ENCODE data around the gene CAMK2B.
A peak's percentile ranks its signal among the peaks of the same experiment; 100 is the strongest.

The CAMK2B gene

DNA sequence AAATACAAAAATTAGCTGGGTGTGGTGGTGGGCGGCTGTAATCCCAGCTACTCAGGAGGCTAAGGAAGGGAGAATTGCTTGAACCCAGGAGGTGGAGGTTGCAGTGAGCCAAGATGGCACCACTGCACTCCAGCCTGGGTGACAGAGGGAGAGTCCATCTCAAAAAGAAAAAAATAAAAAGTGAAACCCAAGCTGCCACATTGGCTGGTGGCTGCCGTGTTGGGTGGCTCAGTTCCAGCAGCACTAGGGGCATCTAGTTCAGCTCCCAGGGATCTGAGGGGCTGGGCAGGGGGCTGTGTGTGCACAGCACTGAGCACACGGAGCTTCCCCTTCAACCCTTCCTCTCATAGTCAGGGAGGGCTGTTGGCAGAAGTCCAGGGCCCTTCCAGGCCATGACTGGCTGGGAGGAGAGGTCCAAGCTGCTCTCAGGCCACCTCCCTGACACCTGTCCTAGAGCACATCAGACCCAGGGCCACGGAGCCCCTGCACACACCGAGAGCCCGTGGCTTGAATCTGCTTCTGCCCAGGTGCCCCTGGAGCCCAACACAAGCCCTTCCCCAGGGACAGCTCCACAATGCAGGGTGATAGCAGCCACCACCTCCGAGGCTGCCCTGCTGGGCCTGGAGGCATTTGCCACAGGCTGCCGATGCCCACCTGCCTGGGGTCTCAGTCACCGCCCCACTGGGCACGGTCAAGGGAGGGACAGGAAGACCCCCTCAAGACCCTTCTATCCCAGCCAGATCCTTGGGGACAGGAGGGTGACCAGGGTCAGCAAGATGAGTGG lies 77.3 kb downstream of the CAMK2B start:
- no peak for DNase-seq

DNA sequence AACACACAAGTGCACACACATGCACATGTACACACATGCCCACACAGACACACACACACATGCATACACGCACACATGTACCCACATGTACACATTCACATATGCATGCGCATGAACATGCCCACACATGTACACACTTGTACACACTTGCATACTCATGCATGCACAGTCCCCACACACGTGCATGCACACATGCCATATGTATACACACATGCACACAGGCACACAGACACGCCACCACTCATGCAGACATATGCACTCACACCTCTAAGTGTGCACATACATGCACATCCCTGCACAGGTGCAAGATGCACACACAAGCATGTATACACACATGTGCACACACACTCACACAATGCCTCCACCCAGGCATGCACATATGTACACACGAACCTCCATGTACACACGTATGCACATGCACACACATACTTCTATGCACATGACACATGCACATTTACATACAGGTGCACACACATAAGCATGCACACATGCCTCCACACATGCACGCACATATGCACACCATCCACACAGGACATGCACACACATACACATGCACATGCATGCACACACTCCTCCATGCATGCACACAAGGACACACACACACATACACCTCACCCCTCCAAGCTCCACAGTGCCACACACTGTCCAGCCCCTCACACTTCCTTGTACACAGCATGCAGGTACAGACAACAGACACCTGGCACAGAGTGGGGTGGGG lies 78.8 kb downstream of the CAMK2B start:
- no peak for DNase-seq

DNA sequence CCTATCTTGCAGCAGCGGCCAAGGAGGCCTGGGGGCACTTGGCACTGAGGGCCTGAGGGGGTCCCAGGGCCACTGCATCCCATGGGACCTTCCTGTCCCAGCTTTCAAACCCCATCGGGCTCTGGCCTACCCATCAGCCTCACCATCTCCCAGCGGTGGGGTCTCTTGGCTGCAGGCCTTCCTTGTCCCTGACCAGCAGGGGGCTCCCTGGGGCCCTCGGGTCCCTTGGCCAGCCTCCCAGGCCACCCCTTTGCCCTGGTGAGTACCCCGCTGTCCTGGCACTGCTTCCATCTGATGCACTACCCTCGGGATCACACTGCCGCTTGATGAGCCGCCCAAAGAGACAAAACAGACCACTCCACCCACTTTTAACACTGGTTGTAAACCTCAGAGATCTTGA lies 81.1 kb downstream of the CAMK2B start:
- no peak for DNase-seq

DNA sequence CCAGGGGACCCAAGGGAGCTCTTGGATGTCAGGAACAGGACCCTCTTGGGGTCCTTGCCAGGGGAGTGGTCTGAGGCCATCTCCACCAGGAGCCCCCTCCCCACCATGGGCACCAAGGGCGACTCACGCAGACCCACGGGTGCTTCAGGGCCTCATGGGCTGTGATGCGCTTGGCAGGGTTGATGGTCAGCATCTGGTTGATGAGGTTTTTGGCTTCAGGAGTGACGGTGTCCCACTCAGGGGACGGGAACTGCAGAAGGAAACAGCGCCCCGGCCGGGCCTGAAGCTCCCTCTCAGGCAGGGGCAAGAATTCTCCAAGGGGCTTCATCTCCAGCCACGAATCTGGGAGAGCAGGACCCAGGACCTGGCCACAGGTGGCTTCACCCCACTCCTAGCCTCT lies 83.3 kb downstream of the CAMK2B start:
- no peak for DNase-seq

DNA sequence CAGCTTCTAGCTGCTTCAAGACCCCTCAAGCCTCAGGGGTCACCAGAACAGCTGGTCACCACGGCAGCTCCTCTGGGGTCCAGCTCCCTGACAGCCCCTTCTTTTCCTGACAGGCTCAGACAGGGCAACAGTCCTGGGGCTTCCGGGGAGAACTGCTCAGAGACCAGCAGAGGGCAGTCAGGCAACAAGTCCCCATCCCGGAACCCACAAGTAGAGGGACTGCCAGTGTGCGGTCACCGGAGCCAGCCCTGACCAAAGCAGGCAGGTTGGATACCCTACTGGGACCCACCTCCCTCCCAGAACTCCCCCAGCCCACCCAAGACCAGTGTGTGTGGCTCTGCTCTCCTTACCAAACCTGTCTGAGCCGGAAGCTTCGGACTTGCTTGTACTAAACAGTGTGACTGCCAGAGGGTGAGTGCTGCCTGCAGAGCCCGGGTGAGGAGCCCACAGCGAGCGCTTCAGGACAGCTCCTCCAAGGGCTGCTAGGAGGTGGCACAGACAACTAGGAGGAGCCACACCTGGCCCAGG lies 84.3 kb downstream of the CAMK2B start:
- DNase-seq, result peak; percentile 47

DNA sequence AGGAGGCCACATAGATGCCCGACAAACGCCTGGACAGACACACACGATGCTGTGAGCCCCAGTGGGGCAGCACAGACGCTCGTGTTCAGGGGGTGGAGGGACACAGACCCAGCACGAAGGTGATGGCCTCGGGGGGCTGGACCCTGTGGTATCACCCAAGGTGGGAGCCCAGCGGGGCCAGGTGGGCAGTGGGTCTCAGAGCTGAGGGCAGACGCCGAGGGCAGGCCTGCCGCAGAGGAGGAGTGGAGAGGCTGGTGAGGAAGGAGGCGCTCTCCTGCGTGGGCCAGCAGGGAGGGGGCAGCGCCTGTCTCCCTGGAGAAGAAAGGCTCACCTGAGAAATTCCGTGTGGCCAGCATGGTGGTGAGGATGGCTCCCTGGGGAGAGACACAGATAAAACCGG lies 85.0 kb downstream of the CAMK2B start:
- no peak for DNase-seq

DNA sequence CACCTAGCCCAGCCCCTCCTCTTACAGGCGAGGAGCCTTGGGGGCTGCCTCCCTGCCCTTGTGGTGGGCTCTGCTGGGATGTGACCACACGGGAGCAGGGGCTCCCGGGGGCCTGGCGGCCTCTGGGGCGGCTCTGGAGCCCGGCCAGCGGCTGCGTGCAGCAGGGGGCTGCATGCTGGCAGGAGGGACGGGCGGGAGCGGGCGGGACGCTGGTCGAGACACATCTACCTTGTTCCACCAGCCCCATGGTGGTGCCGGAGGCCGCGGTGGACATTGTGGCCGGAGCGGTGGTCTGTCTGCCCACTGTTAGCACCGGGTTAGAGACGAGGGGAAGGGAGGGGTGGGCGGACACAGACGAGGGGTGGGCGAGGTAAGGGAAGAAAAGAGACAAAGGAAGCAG lies 86.0 kb downstream of the CAMK2B start:
- DNase-seq, result no peak

DNA sequence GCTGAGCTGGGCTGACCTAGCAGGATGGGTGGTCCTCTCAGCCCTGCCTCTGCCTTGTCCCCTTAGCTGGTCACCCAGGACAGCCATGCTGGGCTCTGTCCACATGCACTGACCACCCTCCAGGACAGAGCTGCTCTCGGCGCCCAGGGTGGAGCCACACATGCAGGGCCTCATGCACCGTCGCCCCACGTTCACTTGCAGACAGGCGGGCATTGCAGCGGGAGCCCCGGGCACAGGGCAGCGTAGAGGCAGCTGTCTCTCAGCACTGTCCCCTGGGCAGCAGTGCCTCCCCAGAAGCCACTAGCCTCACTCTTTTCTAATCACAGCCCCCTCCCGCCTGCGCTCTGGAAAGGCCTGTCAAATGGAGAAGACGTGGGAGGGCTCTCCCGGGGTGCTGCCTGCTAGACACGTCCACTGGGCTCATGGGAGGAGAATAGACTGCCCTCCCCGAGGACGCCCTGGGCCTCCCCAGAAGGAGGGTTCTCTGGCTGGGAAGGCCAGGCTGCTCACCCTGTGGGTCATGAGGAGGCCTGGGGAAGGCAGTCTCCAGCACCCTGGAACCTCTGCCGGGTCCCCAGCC lies 87.2 kb downstream of the CAMK2B start:
- DNase-seq, result no peak

DNA sequence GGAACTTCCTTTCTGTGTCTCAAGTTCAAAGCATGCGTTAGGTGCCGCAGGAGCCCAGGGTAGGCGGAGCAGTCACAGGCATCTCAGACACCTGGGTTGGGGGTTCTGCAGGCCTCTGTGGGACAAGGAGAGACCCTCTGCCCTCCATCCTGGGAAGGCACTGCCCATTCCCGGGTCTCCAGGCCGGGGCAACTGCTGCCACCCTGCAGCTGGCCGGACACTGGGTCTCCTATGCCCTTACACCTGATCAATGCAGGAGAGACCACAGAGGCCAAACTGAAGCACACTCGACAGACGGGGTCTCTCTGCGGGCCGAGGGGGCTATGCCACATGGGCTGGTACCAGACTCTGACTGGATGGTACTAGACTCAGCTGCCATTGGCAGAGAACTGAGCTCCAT lies 87.7 kb downstream of the CAMK2B start:
- DNase-seq, result no peak

DNA sequence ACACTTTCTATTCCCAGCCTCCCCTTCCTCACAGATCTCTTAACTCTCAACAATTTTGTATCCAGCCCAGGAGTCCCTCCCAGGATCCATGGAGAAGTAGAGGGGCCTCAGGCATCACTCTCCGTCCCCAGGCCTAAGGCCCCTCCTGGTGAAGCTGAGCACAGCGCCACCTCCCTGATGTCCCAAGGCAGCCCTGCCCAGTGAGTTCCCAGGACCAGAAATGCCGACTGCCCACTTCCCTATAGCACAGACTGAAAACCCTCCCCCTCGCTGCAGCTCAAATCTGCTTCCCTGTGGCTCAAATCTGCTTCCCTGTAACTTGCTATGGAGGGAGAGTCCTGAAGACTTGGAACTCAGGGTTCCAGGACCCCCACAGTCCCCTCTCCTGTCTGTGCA lies 89.1 kb downstream of the CAMK2B start:
- no peak for DNase-seq

DNA sequence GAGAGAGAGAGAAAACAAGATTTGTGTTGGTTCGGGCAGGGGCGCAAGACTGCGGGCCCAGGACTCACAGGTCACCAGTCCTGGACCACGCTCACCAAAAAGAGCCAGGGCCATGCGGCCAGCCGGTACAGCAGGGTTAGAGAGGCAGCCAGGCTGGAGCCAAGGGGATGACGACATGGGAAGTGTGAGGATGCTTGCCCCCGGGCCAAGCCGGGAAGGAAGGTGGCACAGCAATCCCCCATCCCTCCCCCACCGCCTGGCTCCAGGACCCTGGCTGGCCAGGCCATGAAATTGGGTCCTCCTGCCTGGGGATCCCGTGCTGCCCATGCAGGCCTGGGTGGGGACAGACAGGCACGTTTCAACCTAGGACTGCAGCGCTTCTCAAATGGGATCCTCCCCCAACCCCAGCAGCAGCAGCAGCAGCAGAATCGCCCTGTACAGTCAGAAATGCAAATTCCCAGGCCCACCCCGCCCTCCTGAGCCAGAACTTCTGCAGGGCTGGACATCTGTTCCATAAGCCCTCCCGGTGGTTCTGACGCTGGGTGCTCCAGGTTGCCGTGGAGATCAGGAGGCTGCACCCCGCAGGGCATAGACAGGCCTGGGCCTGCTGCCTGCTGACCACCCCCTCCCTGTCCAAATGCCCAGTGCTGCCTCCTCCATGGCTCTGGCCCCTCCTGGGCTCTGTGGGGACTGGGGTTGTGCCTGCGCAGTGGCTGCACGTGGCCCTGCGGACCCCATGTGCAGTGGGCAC lies 89.6 kb downstream of the CAMK2B start:
- DNase-seq, result no peak

DNA sequence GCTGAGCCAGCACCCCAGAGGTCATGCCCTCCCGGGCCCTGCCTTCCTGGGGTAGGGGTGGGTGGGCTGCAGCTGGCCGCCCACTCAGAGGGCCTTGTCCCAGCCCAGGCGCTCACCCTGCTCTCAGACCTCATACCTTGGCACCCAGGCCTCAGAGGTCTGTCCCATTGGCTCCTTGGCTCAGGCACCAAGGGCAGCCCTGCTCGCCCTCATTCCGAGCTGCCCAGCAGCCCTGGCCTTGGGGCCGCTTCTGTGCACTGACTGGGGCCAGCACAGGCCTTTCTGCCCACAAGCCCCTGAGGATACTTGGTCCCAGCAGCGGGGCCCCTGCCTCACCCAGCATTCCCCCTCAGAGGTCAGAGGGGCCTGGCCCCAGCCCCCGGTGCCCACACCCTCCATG lies 90.3 kb downstream of the CAMK2B start:
- no peak for DNase-seq

DNA sequence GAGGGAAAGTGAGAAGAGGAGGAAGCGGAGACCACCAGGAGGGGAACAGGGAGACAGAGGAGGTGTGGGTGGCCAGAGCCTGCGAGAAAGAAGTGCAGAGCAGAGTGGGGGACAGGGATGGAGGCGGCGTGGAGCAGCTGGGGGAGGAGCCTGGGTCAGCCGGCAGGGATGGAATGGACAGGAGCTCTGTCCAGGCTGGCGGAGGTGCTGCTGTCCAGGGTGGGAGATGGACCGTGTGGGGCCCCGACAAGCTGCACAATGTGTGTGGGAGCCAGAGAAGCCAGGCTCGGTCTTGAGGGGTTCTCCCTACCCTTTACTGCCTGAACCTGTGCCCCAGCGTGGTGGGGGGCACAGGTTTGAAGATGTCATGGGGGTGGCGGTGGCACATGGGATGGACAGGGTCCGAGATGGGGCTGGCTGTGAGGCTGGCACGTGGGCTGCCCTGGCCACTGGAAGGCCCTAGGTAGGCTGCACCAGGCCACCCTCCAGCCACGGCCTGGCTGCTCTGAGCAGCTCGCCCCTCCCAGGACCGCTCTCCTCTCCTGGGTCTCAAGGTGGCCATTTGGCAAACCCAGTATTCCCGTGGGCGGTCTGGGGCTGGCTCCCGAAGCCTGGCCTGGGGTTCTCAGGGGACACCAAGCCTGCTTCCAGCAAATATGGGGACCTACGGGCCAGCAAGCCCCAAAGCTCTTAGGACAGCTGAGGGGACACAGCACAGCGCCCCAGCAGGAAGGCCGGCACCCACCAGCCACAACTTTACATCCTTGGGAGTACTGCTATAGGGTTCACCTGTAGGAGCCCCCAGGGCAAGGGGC lies 92.3 kb downstream of the CAMK2B start:
- DNase-seq, result no peak

DNA sequence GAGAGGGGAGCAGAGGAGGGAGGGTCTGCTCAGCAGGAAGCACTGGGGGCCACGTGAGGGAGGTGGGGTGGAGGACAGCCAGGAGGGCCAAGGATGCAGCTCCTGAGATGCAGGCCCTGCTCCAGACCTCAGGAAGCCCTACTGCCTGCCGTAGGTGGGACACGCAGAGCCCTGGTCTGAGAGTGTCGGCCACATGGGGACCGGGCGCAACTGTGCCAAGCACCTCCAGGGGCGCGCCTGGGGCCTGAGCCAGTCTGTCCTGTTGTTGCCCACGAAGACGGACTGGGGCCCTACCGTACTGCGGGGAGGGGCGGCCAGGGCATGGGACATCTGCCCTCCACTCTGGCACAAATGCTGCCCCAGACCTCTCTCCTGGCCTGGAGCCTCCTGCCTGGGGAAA lies 93.0 kb downstream of the CAMK2B start:
- no peak for DNase-seq

DNA sequence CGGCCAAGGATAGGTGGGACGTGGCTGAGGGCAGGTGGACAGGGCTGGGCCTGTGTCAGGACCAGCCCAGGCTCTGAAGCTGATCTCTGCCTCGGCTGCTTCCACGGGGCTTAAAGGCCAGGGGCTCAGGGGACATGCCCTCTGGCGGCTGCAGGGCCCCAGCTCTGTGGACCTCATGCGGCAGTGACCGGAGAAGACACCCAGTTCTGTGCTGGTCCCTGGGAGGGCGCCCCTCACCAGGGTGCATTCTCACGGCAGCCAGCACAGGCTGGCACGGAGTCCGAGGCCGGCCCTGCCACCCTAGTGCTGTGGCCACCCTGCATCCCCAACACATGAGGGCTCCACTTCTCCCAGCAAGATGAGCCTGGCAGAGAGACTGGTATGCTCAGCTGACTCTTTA lies 94.3 kb downstream of the CAMK2B start:
- no peak for DNase-seq

DNA sequence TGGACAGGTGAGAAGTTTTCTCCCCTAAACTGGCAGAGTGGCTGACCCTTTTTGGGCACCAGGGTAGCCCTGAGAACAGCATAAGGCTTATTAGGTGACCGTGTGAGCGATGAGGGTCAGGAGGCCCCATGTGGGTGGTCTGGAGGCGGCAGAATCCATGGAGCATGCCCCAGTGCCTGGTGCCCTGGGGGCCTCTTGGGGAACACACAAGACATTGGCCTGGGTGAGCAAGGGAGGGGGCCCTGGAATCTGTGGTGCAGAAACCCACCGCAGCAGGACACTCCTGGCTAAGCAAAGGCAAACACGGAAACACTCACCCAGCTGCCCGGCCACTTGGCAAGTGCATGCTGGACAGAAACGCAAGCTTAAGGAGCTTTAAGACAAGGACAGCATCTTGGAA lies 95.1 kb downstream of the CAMK2B start:
- no peak for DNase-seq

DNA sequence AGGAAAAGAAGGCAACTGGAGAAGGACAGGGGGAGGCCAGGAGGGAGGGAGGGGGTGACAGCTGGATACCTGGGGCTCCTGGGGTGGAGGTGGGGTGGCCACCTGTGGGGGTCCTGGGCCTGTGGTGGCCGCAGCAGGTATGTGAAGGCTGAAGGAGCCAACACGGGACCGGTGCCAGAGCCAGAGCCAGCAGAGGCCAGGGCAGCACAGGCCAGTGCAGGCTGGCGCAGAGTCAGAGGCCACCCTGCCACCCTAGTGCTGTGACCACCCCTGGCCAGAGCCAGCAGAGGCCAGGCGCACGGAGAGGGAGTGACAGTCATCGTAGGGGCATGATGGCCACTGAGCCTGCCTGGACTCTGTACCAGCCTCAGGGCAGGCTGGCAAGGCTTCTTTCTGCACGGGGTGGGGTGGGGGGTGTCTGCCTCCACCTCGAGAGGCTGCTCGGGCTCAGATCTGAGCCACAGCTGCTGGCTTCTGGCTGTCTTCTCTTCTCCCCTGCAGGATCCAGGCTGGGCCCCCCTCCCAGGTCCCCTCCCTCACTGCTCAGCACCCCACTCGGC lies 95.8 kb downstream of the CAMK2B start:
- DNase-seq, result no peak

DNA sequence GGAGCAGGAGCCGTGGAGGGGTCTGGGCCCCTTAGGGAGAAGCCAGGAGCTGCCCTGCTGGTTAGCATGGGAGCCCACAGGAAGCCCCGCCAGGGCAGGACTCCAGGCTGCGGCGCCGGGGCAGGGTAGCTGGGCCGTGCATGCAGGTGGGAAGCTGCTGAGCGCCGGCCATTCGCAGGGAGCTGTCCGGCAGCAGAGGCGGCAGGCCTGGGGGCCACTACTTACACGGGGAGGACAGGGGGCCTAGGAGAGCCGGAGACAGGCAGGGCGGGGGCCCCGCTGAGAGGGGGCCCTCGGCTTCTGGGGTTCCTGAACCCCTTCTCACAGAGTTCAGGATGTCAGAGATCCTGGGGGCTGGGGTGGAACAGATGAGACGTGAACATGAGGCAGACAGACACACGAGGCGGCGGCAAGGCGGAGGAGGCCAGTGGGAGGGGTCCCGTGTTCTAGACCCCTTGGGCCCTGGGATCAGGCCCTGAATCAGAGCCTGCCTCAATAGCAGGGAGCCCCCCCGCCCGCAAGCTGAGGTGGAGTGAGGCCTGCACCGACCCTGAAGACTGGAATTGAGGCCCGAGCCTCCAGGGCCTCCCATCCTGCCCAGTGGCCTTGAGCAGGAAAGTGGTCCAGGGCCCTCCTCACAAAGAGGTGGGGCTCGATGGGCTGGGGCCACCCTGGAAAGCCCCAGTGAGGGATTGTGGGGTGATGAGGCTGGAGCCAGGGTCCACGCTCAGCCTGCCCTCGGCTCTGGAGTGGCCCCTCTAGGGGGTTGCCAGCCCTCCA lies 96.6 kb downstream of the CAMK2B start:
- no peak for DNase-seq

DNA sequence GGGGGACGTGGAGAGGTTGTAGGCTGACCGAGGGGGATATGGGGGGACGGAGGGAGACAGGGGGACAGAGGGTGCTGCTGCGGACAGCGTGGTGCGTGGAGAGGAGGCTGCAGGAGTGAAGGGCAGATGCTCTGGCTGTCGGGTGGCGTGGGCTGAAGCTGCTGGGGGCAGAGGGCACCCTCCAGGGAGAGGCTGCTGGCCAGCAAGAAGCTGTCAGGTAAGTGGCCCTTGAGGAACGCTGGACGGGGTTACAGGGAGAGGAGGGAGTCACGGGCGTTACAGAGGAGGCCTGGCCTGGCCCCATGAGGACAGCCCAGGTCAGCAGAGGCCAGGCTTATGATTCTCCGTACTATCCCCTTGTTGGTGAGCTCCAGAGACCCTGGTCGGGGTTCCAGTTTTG lies 97.5 kb downstream of the CAMK2B start:
- DNase-seq, result no peak

DNA sequence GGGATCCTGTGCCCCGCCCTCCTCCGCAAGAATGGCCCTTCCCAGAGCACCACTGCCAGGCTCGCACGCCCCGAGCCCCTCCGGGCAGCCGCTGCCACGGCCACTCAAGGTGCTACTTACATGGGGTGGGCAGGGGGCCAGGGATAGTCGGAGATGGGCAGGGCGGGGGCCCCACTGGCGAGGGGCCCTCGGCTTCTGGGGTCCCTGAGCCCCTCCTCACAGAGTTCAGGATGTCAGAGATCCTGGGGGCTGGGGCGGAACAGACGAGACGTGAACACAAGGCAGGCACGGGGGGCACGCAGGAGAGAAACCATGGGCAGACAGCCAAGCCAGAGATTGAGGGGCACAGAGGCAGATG lies 99.0 kb downstream of the CAMK2B start:
- no peak for DNase-seq
